ENCODE data around the gene PCDH9.

Gene PCDH9

GRCh38 chr13:66354879-66355751, 875.0 kb downstream of the PCDH9 start:
- Histone ChIP-seq H3K14ac (ENCODE audit: low read length) (no peak overlapping the region), H3K79me1 (ENCODE audit: low read length) (no peaks in the 10 kb centered on the region), H2AFZ (ENCODE audit: insufficient read depth, low read length, poor library complexity) (no peak overlapping the region), H4K8ac (ENCODE audit: low read depth, low read length) (no peak overlapping the region), H3K18ac (ENCODE audit: low read length) (no peak overlapping the region), H3K36me3 (ENCODE audit: control insufficient read depth in 1 of 2, insufficient read depth in 2 of 2, low read length in 2 of 2) (no peaks in the 10 kb centered on the region), H3K27ac (ENCODE audit: low read depth, low read length) (no peak overlapping the region), H4K12ac (ENCODE audit: low read depth, low read length) (no peak overlapping the region), H3K79me2 (ENCODE audit: control insufficient read depth, insufficient read depth, low read length, poor library complexity) (no peaks in the 10 kb centered on the region), H3K23ac (ENCODE audit: low read length) (no peak overlapping the region), H2BK5ac (ENCODE audit: low read depth, low read length, poor library complexity) (no peak overlapping the region), H2BK12ac (ENCODE audit: low read length) (no peak overlapping the region), H3K9ac (ENCODE audit: low read length) (no peak overlapping the region), H3K27me3 (ENCODE audit: insufficient read depth, low read length) (no peaks in the 10 kb centered on the region), H4K91ac (ENCODE audit: low read depth, low read length) (no peak overlapping the region), H3K4me1 (ENCODE audit: control insufficient read depth in 1 of 2, insufficient read depth in 2 of 2, low read length in 2 of 2) (no peaks in the 10 kb centered on the region), H2AK5ac (ENCODE audit: low read length) (no peak overlapping the region), H2BK120ac (ENCODE audit: insufficient read depth, low read length, poor library complexity) (no peak overlapping the region), H3K4ac (ENCODE audit: low read depth, low read length) (no peak overlapping the region), H3K9me3 (ENCODE audit: insufficient read depth, low read depth, low read length) (no peaks in the 10 kb centered on the region), H3K4me2 (ENCODE audit: low read length) (no peak overlapping the region), H3K4me3 (ENCODE audit: low read depth, low read length) (no peak overlapping the region)
- WGBS (ENCODE audit: extremely low coverage, insufficient coverage, insufficient read length): no CpG with 5 or more reads among the region's 5 CpGs
- DNase-seq: no peak

GRCh38 chr13:66353664-66354063, 876.5 kb downstream of the PCDH9 start:
- Histone ChIP-seq H2BK120ac (ENCODE audit: insufficient read depth, low read length, poor library complexity) (no peak overlapping the region), H3K9me3 (ENCODE audit: insufficient read depth, low read depth, low read length) (no peaks in the 10 kb centered on the region), H3K18ac (ENCODE audit: low read length) (no peak overlapping the region), H3K79me2 (ENCODE audit: control insufficient read depth, insufficient read depth, low read length, poor library complexity) (no peaks in the 10 kb centered on the region), H2BK12ac (ENCODE audit: low read length) (no peak overlapping the region), H3K9ac (ENCODE audit: low read length) (no peak overlapping the region), H2AK5ac (ENCODE audit: low read length) (no peak overlapping the region), H3K4me2 (ENCODE audit: low read length) (no peak overlapping the region), H4K8ac (ENCODE audit: low read depth, low read length) (no peak overlapping the region), H2AFZ (ENCODE audit: insufficient read depth, low read length, poor library complexity) (no peak overlapping the region), H4K91ac (ENCODE audit: low read depth, low read length) (no peak overlapping the region), H3K4me3 (ENCODE audit: low read depth, low read length) (no peak overlapping the region), H2BK5ac (ENCODE audit: low read depth, low read length, poor library complexity) (no peak overlapping the region), H3K14ac (ENCODE audit: low read length) (no peak overlapping the region), H4K12ac (ENCODE audit: low read depth, low read length) (no peak overlapping the region), H3K36me3 (ENCODE audit: control insufficient read depth in 1 of 2, insufficient read depth in 2 of 2, low read length in 2 of 2) (no peaks in the 10 kb centered on the region), H3K27ac (ENCODE audit: low read depth, low read length) (no peak overlapping the region), H3K23ac (ENCODE audit: low read length) (no peak overlapping the region), H3K79me1 (ENCODE audit: low read length) (no peaks in the 10 kb centered on the region), H3K4me1 (ENCODE audit: control insufficient read depth in 1 of 2, insufficient read depth in 2 of 2, low read length in 2 of 2) (no peaks in the 10 kb centered on the region), H3K27me3 (ENCODE audit: insufficient read depth, low read length) (no peaks in the 10 kb centered on the region), H3K4ac (ENCODE audit: low read depth, low read length) (no peak overlapping the region)
- no peak for DNase-seq
- WGBS (ENCODE audit: extremely low coverage, insufficient coverage, insufficient read length): no CpG with 5 or more reads among the region's 2 CpGs

GRCh38 chr13:66349966-66350365, 880.2 kb downstream of the PCDH9 start:
- H3K79me2 ChIP-seq (ENCODE audit: control insufficient read depth, insufficient read depth, low read length, poor library complexity): no peaks in the 10 kb centered on the region
- no peaks in the 10 kb centered on the region for H3K9me3 ChIP-seq (ENCODE audit: insufficient read depth, low read depth, low read length)
- H2AFZ ChIP-seq (ENCODE audit: insufficient read depth, low read length, poor library complexity): no peak overlapping the region
- no peak overlapping the region for H2AK5ac ChIP-seq (ENCODE audit: low read length)
- H3K4me1 ChIP-seq (ENCODE audit: control insufficient read depth in 1 of 2, insufficient read depth in 2 of 2, low read length in 2 of 2): peaks cover 0 to 1% of the 10 kb centered on the region in 2 experiments
- no peak overlapping the region for H2BK12ac ChIP-seq (ENCODE audit: low read length)
- H3K36me3 ChIP-seq (ENCODE audit: control insufficient read depth in 1 of 2, insufficient read depth in 2 of 2, low read length in 2 of 2): no peaks in the 10 kb centered on the region
- no peak overlapping the region for H3K18ac ChIP-seq (ENCODE audit: low read length)
- H3K27me3 ChIP-seq (ENCODE audit: insufficient read depth, low read length): no peaks in the 10 kb centered on the region
- no peak overlapping the region for H3K14ac ChIP-seq (ENCODE audit: low read length)
- H4K91ac ChIP-seq (ENCODE audit: low read depth, low read length): no peak overlapping the region
- H2BK5ac ChIP-seq (ENCODE audit: low read depth, low read length, poor library complexity): no peak overlapping the region
- H3K27ac ChIP-seq (ENCODE audit: low read depth, low read length): no peak overlapping the region
- H3K4me3 ChIP-seq (ENCODE audit: low read depth, low read length): no peak overlapping the region
- no peak overlapping the region for H4K12ac ChIP-seq (ENCODE audit: low read depth, low read length)
- H2BK120ac ChIP-seq (ENCODE audit: insufficient read depth, low read length, poor library complexity): no peak overlapping the region
- no peaks in the 10 kb centered on the region for H3K79me1 ChIP-seq (ENCODE audit: low read length)
- H3K4ac ChIP-seq (ENCODE audit: low read depth, low read length): no peak overlapping the region
- no CpG with 5 or more reads among the region's 2 CpGs for WGBS (ENCODE audit: extremely low coverage, insufficient coverage, insufficient read length)
- no peak overlapping the region for H3K23ac ChIP-seq (ENCODE audit: low read length)
- H3K4me2 ChIP-seq (ENCODE audit: low read length): no peak overlapping the region
- no peak for DNase-seq
- H3K9ac ChIP-seq (ENCODE audit: low read length): no peak overlapping the region
- H4K8ac ChIP-seq (ENCODE audit: low read depth, low read length): no peak overlapping the region

GRCh38 chr13:66348745-66349690, 881.1 kb downstream of the PCDH9 start:
- H3K4me2 ChIP-seq (ENCODE audit: low read length): no peak overlapping the region

More at GRCh38 chr13:66348745-66349690, 881.1 kb downstream of the PCDH9 start:
- Histone ChIP-seq H4K12ac (ENCODE audit: low read depth, low read length) (no peak overlapping the region), H2BK120ac (ENCODE audit: insufficient read depth, low read length, poor library complexity) (no peak overlapping the region), H4K8ac (ENCODE audit: low read depth, low read length) (no peak overlapping the region), H4K91ac (ENCODE audit: low read depth, low read length) (no peak overlapping the region), H3K9ac (ENCODE audit: low read length) (no peak overlapping the region), H3K4me3 (ENCODE audit: low read depth, low read length) (no peak overlapping the region), H3K27me3 (ENCODE audit: insufficient read depth, low read length) (no peaks in the 10 kb centered on the region), H3K36me3 (ENCODE audit: control insufficient read depth in 1 of 2, insufficient read depth in 2 of 2, low read length in 2 of 2) (no peaks in the 10 kb centered on the region), H3K27ac (ENCODE audit: low read depth, low read length) (no peak overlapping the region), H3K14ac (ENCODE audit: low read length) (no peak overlapping the region), H3K9me3 (ENCODE audit: insufficient read depth, low read depth, low read length) (no peaks in the 10 kb centered on the region), H3K79me2 (ENCODE audit: control insufficient read depth, insufficient read depth, low read length, poor library complexity) (no peaks in the 10 kb centered on the region), H3K4ac (ENCODE audit: low read depth, low read length) (no peak overlapping the region), H3K79me1 (ENCODE audit: low read length) (no peaks in the 10 kb centered on the region), H3K4me1 (ENCODE audit: control insufficient read depth in 1 of 2, insufficient read depth in 2 of 2, low read length in 2 of 2) (peaks cover 0 to 1% of the 10 kb centered on the region in 2 experiments), H2AK5ac (ENCODE audit: low read length) (no peak overlapping the region), H2BK5ac (ENCODE audit: low read depth, low read length, poor library complexity) (no peak overlapping the region), H2AFZ (ENCODE audit: insufficient read depth, low read length, poor library complexity) (no peak overlapping the region), H2BK12ac (ENCODE audit: low read length) (no peak overlapping the region), H3K18ac (ENCODE audit: low read length) (no peak overlapping the region), H3K23ac (ENCODE audit: low read length) (no peak overlapping the region)
- WGBS (ENCODE audit: extremely low coverage, insufficient coverage, insufficient read length): no CpG with 5 or more reads among the region's 5 CpGs
- DNase-seq: no peak

Measured in trophoblast cell (in vitro differentiated cells and primary cell).